ENCODE results near the gene DPF3.

DPF3 gene

GRCh38 chr14:72739446-72740405 lies 154.2 kb downstream of the DPF3 start:
- Histone ChIP-seq H3F3A (ENCODE audit: insufficient read depth, low read length) (no peaks in the 10 kb centered on the region), H2AFZ (ENCODE audit: low read length) (no peak overlapping the region), H3K9ac (ENCODE audit: low read length) (no peak overlapping the region), H3K79me2 (ENCODE audit: low read length) (no peaks in the 10 kb centered on the region), H3K9me2 (replicated peaks; ENCODE audit: insufficient read depth, low read length) (no peaks in the 10 kb centered on the region), H3K36me3 (replicated peaks; ENCODE audit: insufficient read depth, low read length) (no peaks in the 10 kb centered on the region), H3K4me3 (ENCODE audit: low read length) (no peak overlapping the region), H3K27me3 (replicated peaks; ENCODE audit: insufficient read depth, low read length) (no peaks in the 10 kb centered on the region), H3K4me2 (ENCODE audit: low read depth, low read length) (no peak overlapping the region), H3K4me1 (ENCODE audit: low read length) (no peaks in the 10 kb centered on the region), H3K27ac (ENCODE audit: low read length) (no peak overlapping the region), H3K9me3 (replicated peaks; ENCODE audit: insufficient read depth, low read length) (no peaks in the 10 kb centered on the region), H4K20me1 (ENCODE audit: insufficient read depth, low read length) (no peaks in the 10 kb centered on the region)
- DNase-seq = no peak
- TF ChIP-seq EZH2phosphoT487 (IDR thresholded peaks at IDR 0.05; ENCODE audit: low read length) = no peak
- no peak for TF ChIP-seq CTCF (IDR thresholded peaks at IDR 0.05; ENCODE audit: low read length)
- no peak for TF ChIP-seq EZH2 (optimal IDR thresholded peaks at IDR 0.05; ENCODE audit: low read depth, low read length)

- H2AFZ ChIP-seq (ENCODE audit: low read length) = no peak overlapping the region
- TF ChIP-seq CTCF (IDR thresholded peaks at IDR 0.05; ENCODE audit: low read length) = no peak
- no peak for TF ChIP-seq EZH2 (optimal IDR thresholded peaks at IDR 0.05; ENCODE audit: low read depth, low read length)
- no peak for TF ChIP-seq EZH2phosphoT487 (IDR thresholded peaks at IDR 0.05; ENCODE audit: low read length)
- no peak overlapping the region for H3K9ac ChIP-seq (ENCODE audit: low read length)
- H3K9me2 ChIP-seq (replicated peaks; ENCODE audit: insufficient read depth, low read length) = no peaks in the 10 kb centered on the region
- H3K79me2 ChIP-seq (ENCODE audit: low read length) = no peaks in the 10 kb centered on the region; the same call in 1 of the 2 replicates
- no peaks in the 10 kb centered on the region for H3F3A ChIP-seq (ENCODE audit: insufficient read depth, low read length)
- no peak for DNase-seq
- H3K4me2 ChIP-seq (ENCODE audit: low read depth, low read length) = no peak overlapping the region
- no peak overlapping the region for H3K27ac ChIP-seq (ENCODE audit: low read length)
- no peaks in the 10 kb centered on the region for H3K4me1 ChIP-seq (ENCODE audit: low read length)
- H3K36me3 ChIP-seq (replicated peaks; ENCODE audit: insufficient read depth, low read length) = no peaks in the 10 kb centered on the region
- no peak overlapping the region for H3K4me3 ChIP-seq (ENCODE audit: low read length)
- no peaks in the 10 kb centered on the region for H3K9me3 ChIP-seq (replicated peaks; ENCODE audit: insufficient read depth, low read length)
- H4K20me1 ChIP-seq (ENCODE audit: insufficient read depth, low read length) = no peaks in the 10 kb centered on the region
- H3K27me3 ChIP-seq (replicated peaks; ENCODE audit: insufficient read depth, low read length) = no peaks in the 10 kb centered on the region
Observed at GRCh38 chr14:72738161-72738611, 155.7 kb downstream of the DPF3 start.

GRCh38 chr14:72737560-72737943 lies 156.3 kb downstream of the DPF3 start:
- DNase-seq = no peak

More at GRCh38 chr14:72737560-72737943, 156.3 kb downstream of the DPF3 start:
- no peak for TF ChIP-seq EZH2phosphoT487 (IDR thresholded peaks at IDR 0.05; ENCODE audit: low read length)
- H3K4me1 ChIP-seq (ENCODE audit: low read length) = no peaks in the 10 kb centered on the region
- H3K27me3 ChIP-seq (replicated peaks; ENCODE audit: insufficient read depth, low read length) = no peaks in the 10 kb centered on the region
- H3K79me2 ChIP-seq (ENCODE audit: low read length) = no peaks in the 10 kb centered on the region; the same call in 1 of the 2 replicates
- H3K27ac ChIP-seq (ENCODE audit: low read length) = no peak overlapping the region
- no peaks in the 10 kb centered on the region for H4K20me1 ChIP-seq (ENCODE audit: insufficient read depth, low read length)
- no peaks in the 10 kb centered on the region for H3K9me2 ChIP-seq (replicated peaks; ENCODE audit: insufficient read depth, low read length)
- H3K4me2 ChIP-seq (ENCODE audit: low read depth, low read length) = no peak overlapping the region
- H2AFZ ChIP-seq (ENCODE audit: low read length) = no peak overlapping the region
- H3K9ac ChIP-seq (ENCODE audit: low read length) = no peak overlapping the region
- H3K4me3 ChIP-seq (ENCODE audit: low read length) = no peak overlapping the region
- no peaks in the 10 kb centered on the region for H3K9me3 ChIP-seq (replicated peaks; ENCODE audit: insufficient read depth, low read length)
- H3F3A ChIP-seq (ENCODE audit: insufficient read depth, low read length) = no peaks in the 10 kb centered on the region
- no peaks in the 10 kb centered on the region for H3K36me3 ChIP-seq (replicated peaks; ENCODE audit: insufficient read depth, low read length)
